Mesenchymal stem cell (in vitro differentiated cells and primary cell): ENCODE results near the gene DNAH11.

Experiments
- DNase-seq: peaks from one replicate; pipeline ENCODE4 v3.0.0-alpha.2; 2013
- H2AFZ ChIP-seq: one replicate; pipeline ENCODE4 v1.6.1; 2013; ENCODE audit warnings: low read depth, mild to moderate bottlenecking, control low read depth, inconsistent platforms, low read length, moderate library complexity
- H2AK5ac ChIP-seq: 2 replicates; pipeline ENCODE4 v1.6.1; 2013; ENCODE audit warnings: low read length, moderate library complexity, mild to moderate bottlenecking, inconsistent platforms; ENCODE audit not compliant: severe bottlenecking
- H2BK120ac ChIP-seq: one replicate; pipeline ENCODE4 v1.6.1; 2013; ENCODE audit warnings: low read depth, mild to moderate bottlenecking, inconsistent platforms, low read length, moderate library complexity
- H2BK12ac ChIP-seq, 2 experiments: one replicate each; pipeline ENCODE4 v1.6.1; 2013; ENCODE audit warnings: inconsistent platforms in 2 of 2, low read length in 2 of 2, mild to moderate bottlenecking in 2 of 2, moderate library complexity in 2 of 2, control low read depth in 1 of 2
- H2BK15ac ChIP-seq: one replicate; pipeline ENCODE4 v1.6.1; 2013; ENCODE audit warnings: mild to moderate bottlenecking, low read depth, inconsistent platforms; ENCODE audit not compliant: poor library complexity, severe bottlenecking
- H2BK5ac ChIP-seq: 2 replicates; pipeline ENCODE4 v1.6.1; 2013; ENCODE audit warnings: low read depth, mild to moderate bottlenecking, low read length, control low read depth, inconsistent platforms; ENCODE audit not compliant: poor library complexity, severe bottlenecking
- H3K14ac ChIP-seq, 2 experiments: one replicate each; pipeline ENCODE4 v1.6.1; 2013; ENCODE audit warnings: inconsistent platforms in 2 of 2, low read length in 2 of 2, control low read depth in 1 of 2, mild to moderate bottlenecking in 1 of 2, moderate library complexity in 1 of 2
- H3K18ac ChIP-seq, 2 experiments: one replicate each; pipeline ENCODE4 v1.6.1; 2013; ENCODE audit warnings: inconsistent platforms in 2 of 2, low read length in 2 of 2, control low read depth in 1 of 2, low read depth in 1 of 2, mild to moderate bottlenecking in 1 of 2
- H3K23ac ChIP-seq, 2 experiments: one replicate each; pipeline ENCODE4 v1.6.1; 2013; ENCODE audit warnings: inconsistent platforms in 2 of 2, low read length in 2 of 2, mild to moderate bottlenecking in 2 of 2, moderate library complexity in 2 of 2, control low read depth in 1 of 2
- H3K27ac ChIP-seq: 2 replicates; pipeline ENCODE4 v1.5.1; 2013; ENCODE audit warnings: mild to moderate bottlenecking, moderate library complexity, low read length, control low read depth, inconsistent platforms; ENCODE audit not compliant: poor library complexity, severe bottlenecking
- H3K27me3 ChIP-seq, 2 experiments: 2 replicates each; pipeline versions ENCODE4 v1.6.1 to v1.7.0; 2013; ENCODE audit warnings: low read length in 2 of 2, mild to moderate bottlenecking in 2 of 2, moderate library complexity in 2 of 2, control low read depth in 1 of 2, inconsistent platforms in 1 of 2; ENCODE audit not compliant: control insufficient read depth in 1 of 2, insufficient read depth in 1 of 2
- H3K36me3 ChIP-seq, 2 experiments: 2 replicates each; pipeline versions ENCODE4 v1.6.1 to v1.7.0; 2013; ENCODE audit warnings: low read length in 2 of 2, control low read depth in 1 of 2, inconsistent platforms in 1 of 2, low read depth in 1 of 2, mild to moderate bottlenecking in 1 of 2; ENCODE audit not compliant: insufficient read depth in 2 of 2, control insufficient read depth in 1 of 2
- H3K4ac ChIP-seq, 2 experiments: one replicate each; pipeline ENCODE4 v1.6.1; 2013; ENCODE audit warnings: inconsistent platforms in 2 of 2, low read length in 2 of 2, mild to moderate bottlenecking in 2 of 2, moderate library complexity in 2 of 2, control low read depth in 1 of 2, low read depth in 1 of 2
- H3K4me1 ChIP-seq: 2 replicates; pipeline ENCODE4 v1.6.1; 2013; ENCODE audit warnings: low read depth, low read length, control low read depth; ENCODE audit not compliant: control insufficient read depth, insufficient read depth
- H3K4me2 ChIP-seq: 2 replicates; pipeline ENCODE4 v1.6.1; 2013; ENCODE audit warnings: low read length, mild to moderate bottlenecking, inconsistent platforms; ENCODE audit not compliant: poor library complexity, severe bottlenecking
- H3K4me3 ChIP-seq, 2 experiments: 2 replicates each; pipeline versions ENCODE4 v1.5.1 to v1.7.0; 2013; ENCODE audit warnings: low read length in 2 of 2, mild to moderate bottlenecking in 2 of 2, control low read depth in 1 of 2, low read depth in 1 of 2; ENCODE audit not compliant: insufficient read depth in 1 of 2
- H3K79me1 ChIP-seq: replicated peaks from 2 replicates; pipeline ENCODE4 v1.6.1; 2013; ENCODE audit warnings: mild to moderate bottlenecking, control low read depth, low read length, inconsistent platforms; ENCODE audit not compliant: poor library complexity, severe bottlenecking
- H3K9ac ChIP-seq: 2 replicates; pipeline ENCODE4 v1.7.0; 2013; ENCODE audit warnings: mild to moderate bottlenecking, low read length, moderate library complexity
- H3K9me3 ChIP-seq: 2 replicates; pipeline ENCODE4 v1.7.0; 2013; ENCODE audit warnings: mild to moderate bottlenecking, low read length; ENCODE audit not compliant: control insufficient read depth
- H4K8ac ChIP-seq: one replicate; pipeline ENCODE4 v1.6.1; 2013; ENCODE audit warnings: inconsistent platforms, mild to moderate bottlenecking, low read length, moderate library complexity
- H4K91ac ChIP-seq: one replicate; pipeline ENCODE4 v1.6.1; 2013; ENCODE audit warnings: mild to moderate bottlenecking, low read length, inconsistent platforms
- WGBS: methylation state at CpG from one replicate; pipeline ENCODE4 v1.1.7; 2013; ENCODE audit warnings: mixed read lengths; 5-methylcytosine and 5-hydroxymethylcytosine counted together

DNAH11 gene

DNA sequence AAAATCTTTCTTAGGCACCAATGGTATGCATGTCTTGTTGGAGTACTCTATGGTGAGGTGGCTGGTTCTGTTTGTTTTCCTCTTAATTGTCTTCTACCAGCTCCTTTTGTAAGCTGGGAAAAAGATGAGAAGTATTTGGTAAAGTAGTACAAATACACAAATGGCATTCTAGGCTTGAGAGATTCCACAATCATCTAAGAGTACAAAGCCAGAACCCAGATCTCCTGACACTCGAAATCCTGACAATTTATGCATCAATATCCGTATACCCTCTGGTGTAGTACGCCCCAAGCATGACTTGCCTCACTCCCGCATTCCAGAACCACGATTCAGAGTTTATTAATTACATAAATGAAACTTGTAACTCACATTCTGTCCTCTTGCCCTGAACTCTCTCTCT lies 359.4 kb downstream of the DNAH11 start:
- H3K79me1 ChIP-seq = peaks cover 1% of the 10 kb centered on the region
- H2BK5ac ChIP-seq = no peak overlapping the region
- no peak overlapping the region for H2BK12ac ChIP-seq
- H2AFZ ChIP-seq = no peak overlapping the region
- H3K9me3 ChIP-seq = no peaks in the 10 kb centered on the region
- no peak overlapping the region for H3K14ac ChIP-seq
- no peak overlapping the region for H2BK15ac ChIP-seq
- peaks cover 40 to 84% of the 10 kb centered on the region in 2 experiments for H3K36me3 ChIP-seq
- H2BK120ac ChIP-seq = no peak overlapping the region
- no peak for DNase-seq
- no peak overlapping the region for H3K27ac ChIP-seq
- 57% methylated on average over 5 of the region's 5 CpGs for WGBS
- H4K8ac ChIP-seq = no peak overlapping the region
- no peaks in the 10 kb centered on the region for H3K27me3 ChIP-seq
- H3K9ac ChIP-seq = no peak overlapping the region
- no peak overlapping the region for H3K4ac ChIP-seq
- no peak overlapping the region for H4K91ac ChIP-seq
- no peak overlapping the region for H2AK5ac ChIP-seq
- no peak overlapping the region for H3K4me2 ChIP-seq
- H3K4me1 ChIP-seq = peaks cover 2% of the 10 kb centered on the region
- no peak overlapping the region for H3K4me3 ChIP-seq
- no peak overlapping the region for H3K18ac ChIP-seq
- no peak overlapping the region for H3K23ac ChIP-seq

DNA sequence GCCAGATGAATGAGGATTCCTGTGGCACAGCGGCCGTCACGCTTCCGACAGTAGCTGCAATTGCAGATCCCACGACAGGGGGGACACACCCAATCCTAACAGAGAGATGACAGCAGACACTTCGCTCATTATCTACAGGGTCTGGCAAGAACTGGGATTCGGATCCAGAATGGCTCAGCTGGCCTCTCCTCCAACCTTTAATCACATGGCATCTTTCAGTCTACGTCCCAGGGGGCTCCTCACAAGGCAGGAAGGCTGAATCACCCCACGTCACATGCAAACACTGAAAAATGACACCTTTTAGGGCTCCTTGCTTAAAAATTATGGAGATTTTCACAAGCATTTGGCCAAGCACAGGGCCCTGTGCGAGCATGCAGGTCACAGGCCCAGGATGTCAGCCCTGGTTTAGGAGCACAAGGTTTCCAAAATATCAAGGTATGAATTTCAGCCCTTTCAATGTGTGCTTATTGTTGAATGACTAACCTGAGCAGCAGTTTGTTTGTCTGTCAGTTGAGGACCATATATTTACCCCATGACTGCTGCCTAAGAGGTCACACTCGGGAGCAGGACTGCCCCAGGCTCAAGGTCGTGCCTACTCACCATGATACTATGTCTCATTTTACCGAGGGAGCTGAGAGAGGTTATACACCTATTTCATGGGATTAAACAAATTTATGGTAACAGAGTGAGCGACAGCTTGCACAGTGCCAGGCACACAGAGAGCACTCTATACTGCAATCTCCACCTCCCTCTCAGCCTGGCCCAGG lies 360.4 kb downstream of the DNAH11 start:
- Histone ChIP-seq H2AFZ (no peak overlapping the region), H3K9me3 (no peaks in the 10 kb centered on the region), H3K27ac (no peak overlapping the region), H2BK15ac (no peak overlapping the region), H3K23ac (no peak overlapping the region), H3K4me1 (peaks cover 2% of the 10 kb centered on the region), H3K4me2 (no peak overlapping the region), H3K79me1 (peaks cover 1% of the 10 kb centered on the region), H2BK5ac (no peak overlapping the region), H3K4ac (no peak overlapping the region), H3K18ac (no peak overlapping the region), H2AK5ac (no peak overlapping the region), H3K36me3 (peaks cover 46 to 93% of the 10 kb centered on the region in 2 experiments), H3K9ac (no peak overlapping the region), H3K27me3 (no peaks in the 10 kb centered on the region), H2BK120ac (no peak overlapping the region), H4K8ac (no peak overlapping the region), H3K4me3 (no peak overlapping the region), H4K91ac (no peak overlapping the region), H3K14ac (no peak overlapping the region), H2BK12ac (no peak overlapping the region)
- DNase-seq = peak; percentile 13
- 77% methylated on average over 14 of the region's 14 CpGs for WGBS

DNA sequence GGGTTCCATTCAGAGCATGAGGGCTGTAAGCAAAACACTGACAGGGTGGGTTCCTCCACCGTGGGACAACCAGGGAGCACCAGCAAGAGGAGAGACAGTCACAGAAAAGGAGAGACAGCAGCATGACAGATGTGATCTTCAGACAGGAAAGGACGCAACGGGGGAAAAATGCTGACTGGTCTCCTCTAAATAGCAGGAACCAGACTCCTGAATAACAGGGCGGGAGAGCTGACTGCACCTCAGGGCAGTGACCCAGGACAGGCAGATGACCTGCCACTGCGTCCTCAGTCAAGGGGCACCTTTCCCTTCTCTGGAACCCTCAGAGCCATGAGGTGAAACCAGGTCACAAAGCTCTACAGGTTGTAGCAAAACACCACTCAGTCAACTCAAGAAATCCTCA lies 365.9 kb downstream of the DNAH11 start:
- Histone ChIP-seq H3K18ac (no peak overlapping the region), H4K8ac (no peak overlapping the region), H3K9ac (no peak overlapping the region), H2BK15ac (no peak overlapping the region), H3K4me1 (no peaks in the 10 kb centered on the region), H3K4me2 (no peak overlapping the region), H2AFZ (no peak overlapping the region), H3K27me3 (no peaks in the 10 kb centered on the region), H3K79me1 (peaks cover 9% of the 10 kb centered on the region), H3K36me3 (peaks cover 40 to 59% of the 10 kb centered on the region in 2 experiments), H2AK5ac (no peak overlapping the region), H2BK12ac (no peak overlapping the region), H3K14ac (no peak overlapping the region), H3K27ac (no peak overlapping the region), H3K23ac (no peak overlapping the region), H4K91ac (no peak overlapping the region), H3K4me3 (no peak overlapping the region), H3K4ac (no peak overlapping the region), H2BK120ac (no peak overlapping the region), H2BK5ac (no peak overlapping the region), H3K9me3 (no peaks in the 10 kb centered on the region)
- no peak for DNase-seq
- 78% methylated on average over 5 of the region's 5 CpGs for WGBS

DNA sequence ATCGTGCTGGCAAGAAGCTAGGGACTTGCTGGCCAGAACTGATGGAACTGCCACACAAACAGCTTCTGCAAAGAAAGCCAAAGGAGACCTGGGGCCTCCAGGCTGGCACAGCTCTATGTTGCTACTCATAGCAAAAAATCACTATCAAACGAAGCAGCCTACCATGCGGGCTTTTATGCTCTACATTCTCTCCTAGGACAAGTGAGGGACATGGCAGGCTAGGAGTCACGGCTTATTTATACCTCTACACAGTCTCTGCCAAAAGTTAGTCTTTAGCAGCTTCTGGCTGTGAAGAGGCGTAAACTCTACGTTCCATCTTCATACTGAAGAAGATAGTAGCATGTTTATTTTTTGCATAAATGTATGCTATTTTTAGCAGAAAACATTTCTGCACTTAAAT lies 367.4 kb downstream of the DNAH11 start:
- H2BK5ac ChIP-seq = no peak overlapping the region
- 83% methylated on average over 4 of the region's 6 CpGs for WGBS
- peaks cover 39 to 56% of the 10 kb centered on the region in 2 experiments for H3K36me3 ChIP-seq

More for the DNA sequence above, 367.4 kb downstream of the DNAH11 start:
- Histone ChIP-seq H2BK12ac (no peak overlapping the region), H2AK5ac (no peak overlapping the region), H3K27me3 (no peaks in the 10 kb centered on the region), H2BK15ac (no peak overlapping the region), H4K91ac (no peak overlapping the region), H3K4ac (no peak overlapping the region), H3K4me3 (no peak overlapping the region), H3K4me2 (no peak overlapping the region), H2AFZ (no peak overlapping the region), H3K27ac (no peak overlapping the region), H3K4me1 (no peaks in the 10 kb centered on the region), H3K18ac (no peak overlapping the region), H3K23ac (no peak overlapping the region), H3K79me1 (peaks cover 15% of the 10 kb centered on the region), H3K9ac (no peak overlapping the region), H3K14ac (no peak overlapping the region), H3K9me3 (no peaks in the 10 kb centered on the region), H4K8ac (no peak overlapping the region), H2BK120ac (no peak overlapping the region)
- DNase-seq = no peak
